K562 (cell line): Measurements from ENCODE around the gene KRT75. TPM values are rescaled to one million over a fixed set of nuclear protein-coding genes. Genes with fewer than 3 reads are reported as not detected.

Experiments used
- ATAC-seq: fragments of 200-7000 bp; cut with Tn5 transposase; 3 replicates; pipeline ENCODE4 v1.9.1; 2020; ENCODE audit warnings: moderate library complexity
- BruUV-seq: library from RNA; stranded (reverse); fragments of 400-500 nt; replicated peaks from 2 replicates; lab custom pipeline; 2021; lab: Mats Ljungman, UMichigan
- CTCF ChIA-PET: fragments of 300-600 bp; formaldehyde crosslinking; extraction: SDS; loops from one replicate; lab custom pipeline; 2021; ENCODE audit warnings: low intra/inter-chr PET ratio; lab: Yijun Ruan, JAX
- POLR2A ChIA-PET: fragments of 300-600, 350-650 bp; sonication (Branson Sonifier 250); formaldehyde crosslinking; extraction: SDS; loops from one replicate; lab custom pipeline; 2021; ENCODE audit warnings: antibody characterized with exemption, inconsistent platforms; lab: Yijun Ruan, JAX
- DNase-seq, 4 experiments: peaks; one replicate each; pipeline versions ENCODE4 v3.0.0 to v3.0.0-alpha.2; 2011 to 2018; ENCODE audit warnings: low spot score in 3 of 4, mixed read lengths in 3 of 4; ENCODE audit errors: extremely low read depth in 1 of 4
- FAIRE-seq: peaks from 2 replicates; lab custom pipeline; 2011; peaks lifted over from hg19 to GRCh38; lab: Jason Lieb, UNC
- H2AFZ ChIP-seq: 2 replicates; pipeline ENCODE4 v1.6.0; 2011; ENCODE audit warnings: low read depth, low read length, control low read depth, inconsistent platforms
- H3K27ac ChIP-seq: fragments of 200-600 bp; 3 replicates; pipeline ENCODE4 v1.8.0; 2011; ENCODE audit warnings: low read depth, mild to moderate bottlenecking, control low read depth, inconsistent platforms, low read length, moderate library complexity, mixed read lengths; ENCODE audit errors: extremely low read depth
- H3K27me3 ChIP-seq, 2 experiments: fragments of 300-600 bp in 1 of 2; 2 replicates in 1 of 2; 3 replicates in 1 of 2; pipeline versions ENCODE4 v1.6.0 to v1.8.0; 2011; ENCODE audit warnings: inconsistent platforms in 2 of 2, low read length in 2 of 2, mild to moderate bottlenecking in 1 of 2, mixed read lengths in 1 of 2, moderate library complexity in 1 of 2; ENCODE audit not compliant: control insufficient read depth in 2 of 2, insufficient read depth in 2 of 2
- H3K36me3 ChIP-seq: fragments of 300-600 bp; 3 replicates; pipeline ENCODE4 v1.8.0; 2011; ENCODE audit warnings: mild to moderate bottlenecking, low read length, inconsistent platforms; ENCODE audit not compliant: control insufficient read depth, insufficient read depth
- H3K4me1 ChIP-seq, 2 experiments: fragments of 200-600 bp in 1 of 2; replicated peaks in 1 of 2; 2 replicates in 1 of 2; 3 replicates in 1 of 2; pipeline versions ENCODE4 v1.5.1 to v1.8.0; 2011; ENCODE audit warnings: inconsistent platforms in 2 of 2, low read length in 2 of 2, mild to moderate bottlenecking in 1 of 2, mixed read lengths in 1 of 2, moderate library complexity in 1 of 2; ENCODE audit not compliant: control insufficient read depth in 2 of 2, insufficient read depth in 2 of 2
- H3K4me2 ChIP-seq: 2 replicates; pipeline ENCODE4 v1.6.1; 2011; ENCODE audit warnings: low read length, control low read depth, inconsistent platforms, mixed read lengths; ENCODE audit not compliant: insufficient read depth
- H3K4me3 ChIP-seq: fragments of 200-600 bp; sonication (generic), shearing (Covaris generic); 2 replicates; pipeline ENCODE4 v1.5.1; 2016; ENCODE audit warnings: control low read depth, inconsistent platforms
- H3K79me2 ChIP-seq: fragments of 200-600 bp; 3 replicates; pipeline ENCODE4 v1.8.0; 2011; ENCODE audit warnings: low read length, inconsistent platforms; ENCODE audit not compliant: control insufficient read depth, insufficient read depth
- H3K9ac ChIP-seq, 2 experiments: 2 replicates each; pipeline versions ENCODE4 v1.6.0 to v1.6.1; 2011; ENCODE audit warnings: low read depth in 2 of 2, low read length in 2 of 2, control low read depth in 1 of 2, inconsistent platforms in 1 of 2, mild to moderate bottlenecking in 1 of 2, mixed read lengths in 1 of 2; ENCODE audit not compliant: insufficient read depth in 1 of 2
- H3K9me1 ChIP-seq: one replicate; pipeline ENCODE4 v1.6.0; 2011; ENCODE audit warnings: inconsistent platforms, mild to moderate bottlenecking, low read length, moderate library complexity; ENCODE audit not compliant: control insufficient read depth, insufficient read depth
- H3K9me3 ChIP-seq: replicated peaks from 2 replicates; pipeline ENCODE4 v1.5.1; 2011; ENCODE audit warnings: low read depth, low read length, inconsistent platforms; ENCODE audit not compliant: control insufficient read depth, insufficient read depth
- H4K20me1 ChIP-seq: replicated peaks from 2 replicates; pipeline ENCODE4 v1.6.1; 2011; ENCODE audit warnings: low read length, inconsistent platforms, mixed read lengths; ENCODE audit not compliant: control insufficient read depth, insufficient read depth
- NFATC3 ChIP-seq: fragments of 450-650 bp; IDR thresholded peaks from 2 replicates; pipeline ENCODE4 v1.6.1; 2017; ENCODE audit warnings: mild to moderate bottlenecking
- POLR3A ChIP-seq: IDR thresholded peaks from 2 replicates; pipeline ENCODE4 v1.6.1; 2011; ENCODE audit warnings: borderline replicate concordance, mild to moderate bottlenecking, moderate library complexity; ENCODE audit not compliant: insufficient read length, insufficient read depth; ENCODE audit errors: extremely low read depth
- SIN3A ChIP-seq, 2 experiments: fragments of 150-350 bp in 1 of 2; IDR thresholded peaks; 2 replicates each; pipeline ENCODE4 v1.6.1; 2011 to 2016; ENCODE audit warnings: borderline replicate concordance in 2 of 2, low read depth in 2 of 2, low read length in 2 of 2, mild to moderate bottlenecking in 2 of 2, moderate library complexity in 2 of 2; ENCODE audit not compliant: control insufficient read depth in 1 of 2
- SPI1 ChIP-seq: IDR thresholded peaks from 2 replicates; pipeline ENCODE4 v1.6.1; 2011; ENCODE audit warnings: low read depth, low read length, control low read depth, borderline replicate concordance
- TCF7 ChIP-seq: sonication (generic); IDR thresholded peaks from 2 replicates; pipeline ENCODE4 v1.6.1; 2016; ENCODE audit warnings: antibody characterized with exemption, borderline replicate concordance
- ZNF785 ChIP-seq: fragments of 250-450 bp; sonication (Bioruptor Pico); IDR thresholded peaks from 2 replicates; pipeline ENCODE4 v1.4.0; 2020; ENCODE audit warnings: mild to moderate bottlenecking
- WGBS: fragments of 100-300 bp; shearing (Covaris generic); methylation state at CpG from one replicate; pipeline ENCODE4 v1.1.6; 2016; ENCODE audit warnings: low coverage, mixed read lengths; ENCODE audit not compliant: insufficient coverage; ENCODE audit errors: missing lambda C conversion rate; 5-methylcytosine and 5-hydroxymethylcytosine counted together
- in situ Hi-C: fragments of 300-500 bp; cut with MboI; formaldehyde crosslinking; loops from 4 replicates; pipeline ENCODE4 v1.15.0; 2018; ENCODE audit warnings: inconsistent platforms, mixed read lengths
- intact Hi-C: fragments of 100-400 bp; cut with micrococcal nuclease; formaldehyde crosslinking; loops from 2 replicates; pipeline ENCODE4 v1.14.2; 2022
- polyA plus RNA-seq, 8 experiments: library from polyadenylated mRNA; depleted of rRNA in 4 of 8; stranded (reverse) in 5 of 8; unstranded in 3 of 8; fragments of >200 nt; fragmentation: Nextera tagmentation in 2 of 8; fragmentation: Illumina TruSeq in 1 of 8; extraction: Ambion mirVana in 2 of 8; extraction: Trizol in 1 of 8; gene quantifications; 2 replicates each; pipeline versions ENCODE4 v1.2.1 to v1.2.3, GENCODE V29; 2011 to 2014; ENCODE audit warnings: inconsistent platforms in 1 of 8, missing spikeins in 1 of 8
- total RNA-seq, 7 experiments: library from RNA; depleted of rRNA in 6 of 7; stranded (reverse); fragments of >200 nt in 6 of 7; fragmentation: Illumina TruSeq in 2 of 7; extraction: Trizol in 2 of 7; gene quantifications; 2 replicates each; pipeline versions ENCODE4 v1.2.1 to v1.2.3, GENCODE V29; 2011 to 2021; ENCODE audit warnings: low replicate concordance in 1 of 7

The KRT75 gene
- total and polyA plus RNA-seq, 9 of the 15 experiments (the other 6 are each of a cell fraction or from before 2014, with no cell fraction given), result not detected

DNA sequence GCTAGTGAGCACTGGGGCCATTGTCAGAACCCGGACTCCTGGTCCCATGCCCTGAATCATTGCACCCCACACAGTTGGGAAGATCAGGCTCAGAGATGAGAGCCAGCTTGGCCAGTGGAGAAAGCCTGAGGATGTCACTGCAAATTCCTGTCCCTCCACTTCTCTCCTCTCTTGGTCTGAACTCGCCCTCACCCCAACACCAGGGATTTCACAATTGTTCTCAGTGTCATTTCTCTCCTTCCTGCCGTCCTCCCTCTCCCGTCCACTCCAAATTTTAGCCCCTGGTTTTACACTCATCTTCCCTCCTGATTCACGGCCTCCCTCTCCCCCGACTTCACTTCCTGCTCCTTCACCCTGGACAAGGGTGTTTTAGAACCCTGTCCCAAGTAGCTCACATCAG is 11.1 kb downstream of the KRT75 start:
- H3K9me3 ChIP-seq, result no peaks in the 10 kb centered on the region
- H3K4me2 ChIP-seq, result no peak overlapping the region
- peaks cover 3% of the 10 kb centered on the region for H3K9me1 ChIP-seq
- FAIRE-seq (no peak), DNase-seq (no peak), ATAC-seq (no peak)
- POLR2A ChIA-PET, result interaction anchor here (0.7 kb wide), 1 partner anchor 18 kb away, joined by 3 read pairs; no protein-coding TSS in a partner anchor
- no peaks in the 10 kb centered on the region for H3K79me2 ChIP-seq
- H3K4me1 ChIP-seq, result no peaks in the 10 kb centered on the region
- H3K36me3 ChIP-seq, result no peaks in the 10 kb centered on the region
- peaks cover 3% of the 10 kb centered on the region; the same call in 1 of the 2 replicates for H4K20me1 ChIP-seq
- in situ Hi-C loops (loop anchor here (10.0 kb wide), 1 partner anchor 762 kb away; the partner anchor contains the start of genes CSAD and ZNF740), intact Hi-C loops (no loop called here)
- H2AFZ ChIP-seq, result no peak overlapping the region
- no peak overlapping the region for H3K27ac ChIP-seq
- WGBS, result 3% methylated on average over 6 of the region's 6 CpGs
- no peak overlapping the region for H3K4me3 ChIP-seq
- CTCF ChIA-PET, result no interaction called here
- H3K9ac ChIP-seq, result no peak overlapping the region
- no TSS peak for BruUV-seq
- TF ChIP-seq NFATC3 (no peak), SPI1 (no peak), ZNF785 (CRISPR knock-in tag) (no peak), TCF7 (no peak), SIN3A (IDR thresholded peaks at IDR 0.05; ENCODE audit: borderline replicate concordance in 2 of 2, control insufficient read depth in 1 of 2, low read depth in 2 of 2, low read length in 2 of 2) (no peak), POLR3A (no peak)
- TF ChIP-seq, all 486 proteins: peak for 0
- H3K27me3 ChIP-seq, result peaks cover 0 to 29% of the 10 kb centered on the region in 2 experiments; a peak in 3 of 5 replicates
